Neural cell (in vitro differentiated cells): Measurements from ENCODE around the gene DNAJA3. TPM values are rescaled to one million over a fixed set of nuclear protein-coding genes. Genes with fewer than 3 reads are reported as not detected.

ENCODE experiments used
- H2AFZ ChIP-seq: fragments of 200-600, 300-800 bp; sonication (generic), shearing (Covaris generic); 2 replicates; pipeline ENCODE4 v1.6.0; 2014; ENCODE audit warnings: low read depth, mild to moderate bottlenecking, antibody characterized with exemption, low read length, moderate library complexity
- H3F3A ChIP-seq: fragments of 200-600 bp; shearing (Covaris generic); 2 replicates; pipeline ENCODE4 v1.6.1; 2016; ENCODE audit warnings: mild to moderate bottlenecking, moderate library complexity, mixed read lengths, antibody characterized with exemption, low read length; ENCODE audit not compliant: insufficient read depth, poor library complexity, severe bottlenecking
- H3K27ac ChIP-seq: fragments of 200-600, 300-800 bp; sonication (generic), shearing (Covaris generic); 2 replicates; pipeline ENCODE4 v1.5.1; 2014; ENCODE audit warnings: mild to moderate bottlenecking, low read length, moderate library complexity
- H3K27me3 ChIP-seq: fragments of 300-800, 200-600 bp; sonication (generic), shearing (Covaris generic); 2 replicates; pipeline ENCODE4 v1.6.0; 2014; ENCODE audit warnings: mild to moderate bottlenecking, low read depth, low read length, moderate library complexity; ENCODE audit not compliant: insufficient read depth
- H3K36me3 ChIP-seq: fragments of 300-800, 200-600 bp; sonication (generic), shearing (Covaris generic); 2 replicates; pipeline ENCODE4 v1.5.1; 2014; ENCODE audit warnings: mild to moderate bottlenecking, antibody characterized with exemption, low read length, moderate library complexity; ENCODE audit not compliant: insufficient read depth
- H3K4me2 ChIP-seq: fragments of 300-800, 200-600 bp; sonication (generic), shearing (Covaris generic); 2 replicates; pipeline ENCODE4 v1.6.0; 2014; ENCODE audit warnings: mild to moderate bottlenecking, low read length
- H3K4me3 ChIP-seq: fragments of 300-800, 200-600 bp; sonication (generic), shearing (Covaris generic); 2 replicates; pipeline ENCODE4 v1.5.1; 2014; ENCODE audit warnings: mild to moderate bottlenecking, low read length, moderate library complexity
- H3K79me2 ChIP-seq: fragments of 200-600 bp; shearing (Covaris generic); replicated peaks from 2 replicates; pipeline ENCODE4 v1.6.0; 2014; ENCODE audit warnings: mild to moderate bottlenecking, low read length, moderate library complexity; ENCODE audit not compliant: insufficient read depth
- H3K9ac ChIP-seq: fragments of 300-800, 200-600 bp; sonication (generic), shearing (Covaris generic); 2 replicates; pipeline ENCODE4 v1.6.1; 2016; ENCODE audit warnings: mild to moderate bottlenecking, low read length, mixed read lengths
- H3K9me2 ChIP-seq: fragments of 200-600 bp; shearing (Covaris generic); 2 replicates; pipeline ENCODE4 v1.6.1; 2016; ENCODE audit warnings: mild to moderate bottlenecking, low read length, mixed read lengths; ENCODE audit not compliant: insufficient read depth
- H3K9me3 ChIP-seq: fragments of 200-600, 300-800 bp; sonication (generic), shearing (Covaris generic); 2 replicates; pipeline ENCODE4 v1.6.1; 2016; ENCODE audit warnings: mild to moderate bottlenecking, mixed run types, low read length, moderate library complexity, mixed read lengths
- H4K20me1 ChIP-seq: fragments of 200-600 bp; shearing (Covaris generic); 2 replicates; pipeline ENCODE4 v1.6.1; 2016; ENCODE audit warnings: mild to moderate bottlenecking, mixed run types; ENCODE audit not compliant: insufficient read depth
- CTCF ChIP-seq: fragments of 450-650 bp; IDR thresholded peaks from 2 replicates; pipeline ENCODE4 v1.5.1; 2014; ENCODE audit warnings: antibody characterized with exemption, mild to moderate bottlenecking, moderate library complexity; ENCODE audit not compliant: poor library complexity, severe bottlenecking
- EP300 ChIP-seq: fragments of 450-650 bp; conservative IDR thresholded peaks from 2 replicates; pipeline ENCODE4 v1.6.1; 2014; ENCODE audit warnings: antibody characterized with exemption, mild to moderate bottlenecking, moderate library complexity; ENCODE audit not compliant: poor library complexity, severe bottlenecking
- EZH2 ChIP-seq: fragments of 200-600, 300-800 bp; shearing (Covaris generic), sonication (generic); IDR thresholded peaks from 2 replicates; pipeline ENCODE4 v1.6.1; 2014; ENCODE audit warnings: antibody characterized with exemption, low read length, borderline replicate concordance, mild to moderate bottlenecking; ENCODE audit not compliant: insufficient read depth, poor library complexity, severe bottlenecking
- MXI1 ChIP-seq: fragments of 450-650 bp; conservative IDR thresholded peaks from 2 replicates; pipeline ENCODE4 v1.6.1; 2014; ENCODE audit warnings: antibody characterized with exemption, mild to moderate bottlenecking; ENCODE audit not compliant: poor library complexity, severe bottlenecking
- POLR2AphosphoS5 ChIP-seq: IDR thresholded peaks from 2 replicates; pipeline ENCODE4 v1.6.1; 2012
- RAD21 ChIP-seq: fragments of 450-650 bp; conservative IDR thresholded peaks from 2 replicates; pipeline ENCODE4 v1.6.1; 2014; ENCODE audit warnings: antibody characterized with exemption, mild to moderate bottlenecking, moderate library complexity
- REST ChIP-seq: IDR thresholded peaks from 2 replicates; pipeline ENCODE4 v1.6.1; 2012; ENCODE audit warnings: borderline replicate concordance
- SMC3 ChIP-seq: fragments of 450-650 bp; conservative IDR thresholded peaks from 2 replicates; pipeline ENCODE4 v1.6.1; 2014; ENCODE audit warnings: antibody characterized with exemption, mild to moderate bottlenecking, moderate library complexity; ENCODE audit not compliant: poor library complexity
- TAF1 ChIP-seq: IDR thresholded peaks from 2 replicates; pipeline ENCODE4 v1.6.1; 2012; ENCODE audit warnings: low read depth
- polyA plus RNA-seq: library from polyadenylated mRNA; depleted of rRNA; stranded (reverse); fragments of >200 nt; gene quantifications from 2 replicates; pipeline ENCODE4 v1.2.3, GENCODE V29; 2014

DNAJA3 gene
- polyA plus RNA-seq, 1 donor from 2014 or later = 44.8 TPM

GRCh38 chr16:4392382-4393239, 33.1 kb upstream of the DNAJA3 start:
- H3K27me3 ChIP-seq = no peaks in the 10 kb centered on the region
- no peak overlapping the region for H3K9ac ChIP-seq
- no peaks in the 10 kb centered on the region for H3K36me3 ChIP-seq
- no peaks in the 10 kb centered on the region for H4K20me1 ChIP-seq
- H3K27ac ChIP-seq = no peak overlapping the region
- no peak overlapping the region for H3K4me3 ChIP-seq
- no peaks in the 10 kb centered on the region for H3K9me2 ChIP-seq
- no peak overlapping the region for H3K4me2 ChIP-seq
- no peak for TF ChIP-seq EZH2
- TF ChIP-seq REST = no peak
- TF ChIP-seq POLR2AphosphoS5 = no peak
- TF ChIP-seq EP300 = no peak
- TF ChIP-seq SMC3 = no peak
- TF ChIP-seq RAD21 = no peak
- TF ChIP-seq MXI1 = no peak
- TF ChIP-seq CTCF = no peak
- no peak for TF ChIP-seq TAF1
- no peaks in the 10 kb centered on the region for H3K79me2 ChIP-seq
- no peak overlapping the region for H2AFZ ChIP-seq
- H3F3A ChIP-seq = no peaks in the 10 kb centered on the region
- no peaks in the 10 kb centered on the region for H3K9me3 ChIP-seq

- no peak overlapping the region for H3K4me2 ChIP-seq
- no peak overlapping the region for H2AFZ ChIP-seq
- no peak overlapping the region for H3K27ac ChIP-seq
These were observed 32.4 kb upstream of the DNAJA3 start for GRCh38 chr16:4393240-4393600.

More at GRCh38 chr16:4393240-4393600, 32.4 kb upstream of the DNAJA3 start:
- Histone ChIP-seq H3K36me3 (no peaks in the 10 kb centered on the region), H4K20me1 (no peaks in the 10 kb centered on the region), H3K9ac (no peak overlapping the region), H3K79me2 (no peaks in the 10 kb centered on the region), H3K9me2 (no peaks in the 10 kb centered on the region), H3F3A (no peaks in the 10 kb centered on the region), H3K27me3 (no peaks in the 10 kb centered on the region), H3K4me3 (no peak overlapping the region), H3K9me3 (no peaks in the 10 kb centered on the region)
- TF ChIP-seq RAD21 (no peak), TAF1 (no peak), EP300 (no peak), SMC3 (no peak), REST (no peak), EZH2 (no peak), POLR2AphosphoS5 (no peak), CTCF (no peak), MXI1 (no peak)
